HG03469 (cell line): ENCODE data around the gene DTNA.

Experiments
- ATAC-seq: cut with Tn5 transposase; IDR thresholded peaks from one replicate; pipeline ENCODE4 v1.9.1; 2021; ENCODE audit warnings: mild to moderate bottlenecking, moderate library complexity, moderate number of reproducible peaks; ENCODE audit not compliant: unreplicated experiment

Gene DTNA

DNA sequence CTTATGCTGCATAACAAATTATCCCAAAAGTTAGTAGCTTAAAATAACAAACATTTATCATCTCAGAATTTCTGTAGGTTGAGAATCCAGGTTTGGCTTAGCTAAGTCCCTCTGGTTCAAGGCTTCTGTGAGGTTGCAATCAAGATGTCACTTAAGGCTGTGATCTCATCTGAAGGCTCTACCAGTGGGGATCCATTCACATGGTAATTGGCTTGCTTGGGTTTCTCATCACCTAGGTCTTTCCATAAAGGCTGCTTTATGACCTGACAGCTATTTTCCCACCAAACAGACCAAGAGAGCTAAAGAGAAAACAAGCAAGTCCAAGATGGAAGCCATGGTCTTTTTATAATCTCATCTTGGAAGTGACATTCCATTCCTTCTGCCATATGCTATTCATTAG, 137.3 kb downstream of the DTNA start:
- no peak for ATAC-seq

DNA sequence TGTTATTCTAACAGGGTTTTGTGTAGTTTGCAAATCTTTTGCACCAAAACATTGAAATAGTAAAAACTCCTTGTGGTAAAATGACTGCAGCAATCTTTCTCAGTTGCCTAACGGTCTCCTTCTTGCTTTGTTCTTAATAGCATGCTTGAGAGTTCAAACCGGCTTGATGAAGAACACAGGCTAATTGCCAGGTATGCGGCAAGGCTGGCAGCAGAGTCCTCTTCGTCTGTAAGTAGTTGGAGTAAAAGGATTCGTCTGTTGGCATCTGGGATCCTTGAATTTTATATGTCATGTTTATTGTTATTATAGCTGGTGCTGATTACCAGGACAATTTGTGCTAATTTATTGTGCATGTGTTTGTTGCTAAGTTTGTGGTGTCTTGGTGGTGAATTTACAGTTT, 138.1 kb downstream of the DTNA start:
- no peak for ATAC-seq

DNA sequence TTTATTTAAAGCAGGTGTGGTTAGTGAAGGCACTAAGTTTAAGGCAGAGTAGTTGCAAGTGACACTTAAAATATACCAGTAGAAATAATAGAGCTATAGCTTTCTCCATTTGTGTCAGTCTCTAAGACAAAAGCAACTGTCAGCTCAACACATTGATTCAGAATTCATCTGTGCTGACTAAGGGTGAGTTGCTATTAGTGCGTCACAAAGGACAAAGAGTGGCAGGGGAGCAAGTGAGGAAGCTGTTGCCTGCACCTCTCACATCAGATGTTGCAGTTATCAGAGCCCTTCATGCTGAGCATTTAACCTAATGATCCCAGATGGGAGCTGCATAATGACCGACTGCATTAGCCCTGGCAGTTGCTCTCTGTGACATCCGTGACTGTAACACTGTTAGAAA, 138.6 kb downstream of the DTNA start:
- ATAC-seq = no peak

DNA sequence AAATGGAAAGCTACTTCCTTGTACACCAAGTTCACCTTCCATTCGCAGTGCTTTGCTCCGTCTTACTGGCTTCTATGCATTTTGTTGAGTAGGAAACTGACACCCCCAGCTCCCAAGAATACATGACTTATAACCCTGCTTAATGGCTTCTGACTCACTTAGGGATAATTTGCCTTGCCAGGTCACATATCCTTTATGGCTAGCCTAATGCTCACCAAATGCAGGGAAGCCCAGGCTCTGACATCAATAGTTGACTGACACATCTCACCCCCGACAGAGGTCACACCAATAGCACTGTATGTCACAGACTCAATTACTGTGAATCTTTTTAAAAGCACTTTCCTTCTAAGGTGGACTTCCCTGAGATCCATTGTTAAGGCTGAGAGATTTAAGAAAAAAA, 147.2 kb downstream of the DTNA start:
- no peak for ATAC-seq

GRCh38 chr18:34858188-34858587, 148.1 kb downstream of the DTNA start:
- ATAC-seq = no peak

GRCh38 chr18:34859496-34859895, 149.4 kb downstream of the DTNA start:
- ATAC-seq = no peak

GRCh38 chr18:34862561-34862960, 152.5 kb downstream of the DTNA start:
- no peak for ATAC-seq

GRCh38 chr18:34863702-34864101, 153.6 kb downstream of the DTNA start:
- no peak for ATAC-seq

GRCh38 chr18:34864836-34865497, 154.9 kb downstream of the DTNA start:
- ATAC-seq = no peak

DNA sequence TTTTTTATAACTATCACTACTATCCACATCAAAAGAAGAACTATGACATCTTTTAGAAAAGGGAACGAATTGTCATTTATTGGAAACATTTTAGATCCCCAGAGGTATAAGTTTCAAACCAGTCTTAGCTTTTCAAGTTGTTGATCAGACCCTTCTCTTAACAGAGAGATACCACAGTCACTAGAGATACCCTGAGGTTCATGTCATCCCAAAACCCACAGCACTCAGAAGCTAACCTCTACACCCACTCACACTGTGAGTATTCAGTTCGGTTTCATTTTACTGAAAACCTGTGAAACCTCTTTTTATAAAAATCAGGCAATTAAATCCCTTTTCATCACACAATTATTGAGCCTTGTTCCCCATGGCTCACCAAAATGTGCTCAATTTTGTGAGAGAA, 156.2 kb downstream of the DTNA start:
- ATAC-seq = peak; percentile 43

DNA sequence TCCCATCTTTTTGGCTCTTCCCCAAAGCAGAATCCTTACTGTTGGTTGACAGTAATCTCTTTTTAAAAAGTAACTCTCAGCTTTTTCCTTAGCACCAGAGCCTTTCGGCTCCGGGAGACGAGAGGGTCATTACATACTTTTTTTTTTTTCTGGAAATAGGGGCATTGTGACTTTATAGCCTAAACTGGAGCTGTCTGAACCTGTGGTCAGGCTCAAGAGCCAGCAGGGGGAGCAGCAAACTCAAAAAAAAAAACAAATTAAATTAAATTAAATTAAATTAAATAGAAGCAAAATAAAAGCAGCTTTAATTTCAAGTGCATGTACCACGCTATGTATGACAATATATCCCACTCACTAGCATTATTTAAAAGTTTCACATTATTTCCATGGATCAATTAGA, 156.6 kb downstream of the DTNA start:
- no peak for ATAC-seq

- no peak for ATAC-seq
These were observed 157.4 kb downstream of the DTNA start for GRCh38 chr18:34867520-34867919.

DNA sequence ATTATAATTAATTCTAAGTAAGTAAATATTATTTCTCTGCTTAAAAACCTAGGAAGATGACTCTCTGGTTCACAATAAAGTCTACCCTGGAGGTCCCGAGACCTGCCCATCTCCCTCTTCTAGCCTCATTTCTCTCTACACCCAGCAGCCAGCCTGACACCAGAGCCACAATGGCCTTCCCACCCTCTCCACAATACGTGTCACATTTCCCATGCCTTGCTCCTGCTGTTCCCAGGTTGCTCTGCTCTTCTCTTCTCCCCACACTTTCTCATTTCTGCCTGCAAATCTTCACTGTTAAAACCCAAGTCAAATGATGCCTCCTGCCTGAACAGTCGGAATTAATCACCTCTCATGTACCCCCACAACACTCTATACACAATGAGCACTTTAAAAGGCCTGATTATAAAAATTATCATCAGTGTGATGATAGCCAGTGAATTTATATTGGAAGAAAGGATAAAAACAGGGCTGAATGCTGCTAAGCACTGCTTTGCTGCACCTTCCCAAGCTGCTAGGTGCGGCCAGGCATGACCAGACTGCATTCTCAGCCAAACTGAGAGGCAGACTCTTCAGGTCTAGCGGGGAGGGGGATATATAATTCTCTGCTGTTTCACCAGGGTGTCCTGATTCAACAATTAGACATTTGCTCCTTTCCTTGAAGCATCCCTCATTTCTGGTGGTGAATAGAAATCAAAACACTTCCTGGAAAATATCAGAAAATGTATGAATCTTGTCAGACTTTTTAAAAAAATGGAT, 160.6 kb downstream of the DTNA start:
- no peak for ATAC-seq

GRCh38 chr18:34871435-34871834, 161.3 kb downstream of the DTNA start:
- peak; percentile 50 for ATAC-seq

- no peak for ATAC-seq
These were observed 162.0 kb downstream of the DTNA start for GRCh38 chr18:34872066-34872465.

- ATAC-seq = no peak
These were observed 164.0 kb downstream of the DTNA start for GRCh38 chr18:34873986-34874580.

- no peak for ATAC-seq
These were observed 165.1 kb downstream of the DTNA start for GRCh38 chr18:34875150-34875549.

DNA sequence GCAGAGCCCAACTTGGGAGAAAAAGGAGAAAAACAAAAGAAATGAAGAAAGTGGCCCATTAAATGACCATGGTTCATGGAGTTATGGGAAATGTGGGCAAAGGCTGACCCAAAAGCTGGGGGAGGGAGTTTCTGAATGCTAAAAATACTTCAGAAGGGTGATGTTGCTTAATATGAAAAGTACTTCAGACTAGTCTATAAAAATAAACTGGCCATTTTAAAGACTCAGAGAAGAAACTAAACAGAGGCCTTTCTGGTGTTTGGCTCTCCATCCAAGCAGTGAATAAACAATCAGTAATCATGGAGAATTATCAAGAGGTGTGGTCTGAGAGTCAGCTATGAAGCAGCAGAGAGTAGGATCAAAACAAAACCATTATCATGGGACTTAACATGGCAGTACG, 170.3 kb downstream of the DTNA start:
- ATAC-seq = no peak

DNA sequence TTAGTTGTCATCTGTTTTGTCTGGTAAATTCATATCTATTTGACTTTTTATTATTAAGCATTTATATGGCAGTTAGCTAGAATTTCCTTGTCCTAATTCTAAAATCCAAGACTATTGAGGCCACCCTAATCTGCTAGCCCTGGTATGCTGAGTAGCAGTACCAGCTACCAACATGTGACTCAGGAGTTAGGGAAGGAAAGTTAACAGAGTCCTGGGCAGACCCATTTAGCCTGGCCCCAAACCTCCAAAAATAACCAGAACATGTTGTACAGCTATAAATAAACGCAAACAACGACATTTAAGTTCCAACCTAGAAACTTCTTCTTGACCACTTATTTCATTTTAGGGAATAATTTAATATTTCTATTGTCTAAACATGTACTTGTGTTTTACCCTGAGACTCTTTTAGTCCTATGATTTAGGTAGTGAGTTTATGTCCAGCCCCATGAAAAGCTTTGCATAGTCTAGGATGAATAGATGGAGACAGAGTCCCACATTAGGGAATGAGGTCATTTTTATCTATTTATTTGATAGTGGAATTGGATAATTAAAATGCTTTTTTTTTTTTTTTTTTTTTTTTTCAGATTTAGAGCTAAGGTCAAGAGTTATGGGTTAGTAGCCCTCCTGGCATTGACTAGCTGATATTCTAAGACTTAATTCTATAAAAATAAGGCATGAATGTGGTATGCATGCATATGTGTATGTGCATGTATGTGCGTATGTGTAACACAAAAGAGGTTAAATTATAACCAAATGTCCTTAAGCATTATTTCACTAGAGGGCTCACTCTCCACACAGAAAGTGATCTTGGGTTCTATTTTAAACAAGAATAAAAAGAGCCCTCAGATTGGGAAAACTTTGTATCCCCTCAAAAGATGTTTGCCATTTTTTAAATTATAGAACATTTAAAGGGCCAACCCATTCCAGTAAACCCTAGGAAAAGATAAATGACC, 171.1 kb downstream of the DTNA start:
- ATAC-seq = no peak

GRCh38 chr18:34884436-34884835, 174.3 kb downstream of the DTNA start:
- no peak for ATAC-seq

GRCh38 chr18:34886177-34886576, 176.1 kb downstream of the DTNA start:
- ATAC-seq = no peak
